B cell (primary cell): ENCODE results near the gene SLCO3A1. TPM values are rescaled to one million over a fixed set of nuclear protein-coding genes. Genes with fewer than 3 reads are reported as not detected.

Experiments
- ATAC-seq: fragments of 200-7000 bp; cut with Tn5 transposase; one replicate; pipeline ENCODE4 v1.10.0; 2021; ENCODE audit warnings: low read depth, mild to moderate bottlenecking, moderate number of reproducible peaks, moderate library complexity
- CTCF ChIA-PET: fragments of 350-600 bp; sonication (Branson Sonifier 250); formaldehyde crosslinking; loops from one replicate; lab custom pipeline; 2021; ENCODE audit warnings: antibody characterized with exemption, inconsistent platforms; lab: Charles Lee
- POLR2A ChIA-PET: fragments of 350-600 bp; sonication (Branson Sonifier 250); formaldehyde crosslinking; loops from one replicate; lab custom pipeline; 2021; ENCODE audit warnings: antibody characterized with exemption; lab: Charles Lee
- DNase-seq: peaks from one replicate; pipeline ENCODE4 v3.0.0; 2013
- H2AFZ ChIP-seq: 2 replicates; pipeline ENCODE4 v1.6.1; 2012; ENCODE audit warnings: mild to moderate bottlenecking, low read depth, low read length; ENCODE audit not compliant: insufficient read depth, poor library complexity, severe bottlenecking
- H3K27ac ChIP-seq, 2 donors: 1 replicate in 1 of 2; 2 replicates in 1 of 2; pipeline ENCODE4 v1.5.1; 2012 to 2013; ENCODE audit warnings: low read length in 2 of 2, mild to moderate bottlenecking in 2 of 2, moderate library complexity in 1 of 2
- H3K27me3 ChIP-seq, 4 experiments: fragments of 200-600 bp in 1 of 4; sonication (generic) in 1 of 4; replicated peaks in 1 of 4; 1 replicate in 2 of 4; 2 replicates in 2 of 4; pipeline versions ENCODE4 v1.6.1 to v1.7.0; 2013 to 2016; ENCODE audit warnings: low read length in 3 of 4, mild to moderate bottlenecking in 2 of 4, mixed read lengths in 1 of 4, moderate library complexity in 1 of 4; ENCODE audit not compliant: insufficient read depth in 4 of 4, control insufficient read depth in 3 of 4; ENCODE audit errors: control extremely low read depth in 1 of 4
- H3K36me3 ChIP-seq, 2 experiments: replicated peaks in 1 of 2; 1 replicate in 1 of 2; 2 replicates in 1 of 2; pipeline versions ENCODE4 v1.6.1 to v1.7.1; 2013; ENCODE audit warnings: low read length in 1 of 2; ENCODE audit not compliant: insufficient read depth in 2 of 2, control insufficient read depth in 1 of 2; ENCODE audit errors: control extremely low read depth in 1 of 2, extremely low read depth in 1 of 2
- H3K4me1 ChIP-seq, 2 donors: fragments of 200-600 bp in 1 of 2; sonication (generic) in 1 of 2; 1 replicate in 1 of 2; 2 replicates in 1 of 2; pipeline versions ENCODE4 v1.5.1 to v1.6.1; 2013 to 2017; ENCODE audit warnings: low read length in 2 of 2; ENCODE audit not compliant: control insufficient read depth in 2 of 2, insufficient read depth in 2 of 2
- H3K4me2 ChIP-seq: replicated peaks from 2 replicates; pipeline ENCODE3; 2012; ENCODE audit warnings: mild to moderate bottlenecking, low read depth, low read length; ENCODE audit not compliant: poor library complexity, severe bottlenecking
- H3K4me3 ChIP-seq, 5 experiments: fragments of 200-600 bp in 1 of 5; sonication (generic) in 1 of 5; 1 replicate in 3 of 5; 2 replicates in 2 of 5; pipeline versions ENCODE4 v1.5.1 to v1.7.0; 2011 to 2016; ENCODE audit warnings: low read length in 4 of 5, mild to moderate bottlenecking in 4 of 5, low read depth in 2 of 5, control low read depth in 1 of 5, moderate library complexity in 1 of 5; ENCODE audit not compliant: insufficient read depth in 1 of 5; ENCODE audit errors: control extremely low read depth in 1 of 5, extremely low read depth in 1 of 5
- H3K79me2 ChIP-seq: fragments of 200-600 bp; sonication (generic); one replicate; pipeline ENCODE4 v1.6.0; 2016; ENCODE audit warnings: low read length; ENCODE audit not compliant: control insufficient read depth, insufficient read depth
- H3K9ac ChIP-seq: fragments of 200-600 bp; sonication (generic); 2 replicates; pipeline ENCODE4 v1.6.1; 2017; ENCODE audit warnings: mild to moderate bottlenecking, low read length, moderate library complexity
- H3K9me3 ChIP-seq, 3 donors: one replicate each; pipeline versions ENCODE4 v1.6.1 to v1.7.1; 2013; ENCODE audit warnings: low read length in 2 of 3; ENCODE audit not compliant: control insufficient read depth in 2 of 3, insufficient read depth in 1 of 3; ENCODE audit errors: control extremely low read depth in 1 of 3
- H4K20me1 ChIP-seq: 2 replicates; pipeline ENCODE4 v1.6.0; 2012; ENCODE audit warnings: mild to moderate bottlenecking, low read length; ENCODE audit not compliant: insufficient read depth, control insufficient read depth, poor library complexity, severe bottlenecking
- H3K27ac Mint-ChIP-seq: one replicate; pipeline ENCODE4 v1.8.0; 2021; ENCODE audit warnings: mixed read lengths
- H3K27me3 Mint-ChIP-seq: one replicate; pipeline ENCODE4 v1.8.0; 2021; ENCODE audit warnings: mixed read lengths
- H3K4me1 Mint-ChIP-seq: one replicate; pipeline ENCODE4 v1.8.0; 2021; ENCODE audit warnings: mixed read lengths
- H3K4me3 Mint-ChIP-seq: one replicate; pipeline ENCODE4 v1.8.0; 2021; ENCODE audit warnings: mixed read lengths
- H3K9me3 Mint-ChIP-seq: one replicate; pipeline ENCODE4 v1.8.0; 2022; ENCODE audit warnings: mixed read lengths; ENCODE audit not compliant: insufficient read depth
- EZH2 ChIP-seq: IDR thresholded peaks from 2 replicates; pipeline ENCODE4 v1.6.1; 2012; ENCODE audit warnings: borderline replicate concordance, low read depth, mild to moderate bottlenecking, moderate library complexity, low read length; ENCODE audit not compliant: insufficient read depth, poor library complexity, severe bottlenecking
- WGBS: methylation state at CpG from one replicate; pipeline ENCODE4 v1.1.5; 2013; ENCODE audit warnings: missing lambda C conversion rate; ENCODE audit not compliant: insufficient coverage; 5-methylcytosine and 5-hydroxymethylcytosine counted together
- intact Hi-C: fragments of 100-400 bp; cut with micrococcal nuclease; formaldehyde crosslinking; loops from one replicate; pipeline ENCODE4 v1.10.0; 2022
- polyA plus RNA-seq: library from polyadenylated mRNA; depleted of rRNA; stranded (reverse); fragments of >200 nt; gene quantifications from 2 replicates; pipeline ENCODE4 v1.2.3, GENCODE V29; 2012
- total RNA-seq, 2 donors: library from RNA; stranded (reverse); fragments of 120-200 nt in 1 of 2; gene quantifications; 1 replicate in 1 of 2; 2 replicates in 1 of 2; pipeline versions ENCODE4 v1.2.3 to v1.2.4, GENCODE V29; 2013 to 2022
- TF ChIP-seq, protein P1 (sequence below): fragments of 200-600 bp; IDR thresholded peaks from one replicate; pipeline ENCODE4 v1.8.0; 2022; ENCODE audit warnings: antibody characterized with exemption, mild to moderate bottlenecking

The SLCO3A1 gene
- total and polyA plus RNA-seq, 2 donors (not counting 1 experiment from before 2014, with no cell fraction given): 0.99 to 2.3 TPM

DNA sequence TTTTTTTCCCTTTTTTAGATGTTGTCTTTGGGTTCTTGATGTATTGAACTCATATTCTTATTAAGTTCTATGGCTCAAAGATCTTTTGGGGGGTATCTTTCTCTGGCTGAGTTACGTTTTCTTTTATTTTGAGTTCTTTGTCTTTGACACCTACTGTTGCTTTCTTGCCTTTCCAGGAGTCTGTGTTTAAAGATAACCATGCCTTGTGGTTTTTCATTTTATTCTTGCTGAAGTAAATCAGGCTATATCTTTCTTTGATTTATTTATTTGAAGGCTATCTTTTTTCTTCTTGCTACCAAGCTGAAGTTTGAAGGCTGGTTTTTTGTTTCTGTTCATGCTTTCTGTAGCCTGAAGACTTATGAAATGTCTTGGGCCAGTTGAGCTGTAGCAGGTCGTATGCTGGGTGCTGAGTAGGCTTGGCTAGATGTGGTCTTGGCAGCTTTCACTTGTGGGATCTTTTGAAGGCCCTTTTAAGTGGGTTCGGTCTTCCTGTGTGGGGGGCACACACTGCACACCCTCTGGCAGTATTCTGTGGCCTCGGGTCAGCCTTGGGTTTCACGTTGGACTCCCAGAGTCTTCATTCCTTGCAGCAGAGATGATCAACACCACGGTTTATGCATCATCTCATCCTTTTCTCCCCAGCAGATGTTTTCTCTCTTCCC lies 17.5 kb downstream of the SLCO3A1 start:
- Mint-ChIP-seq H3K9me3 (peaks cover 6% of the 10 kb centered on the region), H3K27me3 (peaks cover 27% of the 10 kb centered on the region), H3K27ac (no peak overlapping the region), H3K4me1 (no peaks in the 10 kb centered on the region), H3K4me3 (no peak overlapping the region)
- H3K9ac ChIP-seq: no peak overlapping the region
- no peak overlapping the region for H3K4me3 ChIP-seq
- no peaks in the 10 kb centered on the region for H4K20me1 ChIP-seq
- CTCF ChIA-PET: no interaction called here
- POLR2A ChIA-PET: no interaction called here
- H3K27ac ChIP-seq: no peak overlapping the region
- H3K27me3 ChIP-seq: peaks cover 0 to 15% (median 2%) of the 10 kb centered on the region in 4 experiments
- ATAC-seq (no peak), DNase-seq (no peak)
- WGBS: 0% methylated on average over 4 of the region's 6 CpGs
- intact Hi-C loops: no loop called here
- TF ChIP-seq EZH2: no peak
- TF ChIP-seq, protein P1, sequence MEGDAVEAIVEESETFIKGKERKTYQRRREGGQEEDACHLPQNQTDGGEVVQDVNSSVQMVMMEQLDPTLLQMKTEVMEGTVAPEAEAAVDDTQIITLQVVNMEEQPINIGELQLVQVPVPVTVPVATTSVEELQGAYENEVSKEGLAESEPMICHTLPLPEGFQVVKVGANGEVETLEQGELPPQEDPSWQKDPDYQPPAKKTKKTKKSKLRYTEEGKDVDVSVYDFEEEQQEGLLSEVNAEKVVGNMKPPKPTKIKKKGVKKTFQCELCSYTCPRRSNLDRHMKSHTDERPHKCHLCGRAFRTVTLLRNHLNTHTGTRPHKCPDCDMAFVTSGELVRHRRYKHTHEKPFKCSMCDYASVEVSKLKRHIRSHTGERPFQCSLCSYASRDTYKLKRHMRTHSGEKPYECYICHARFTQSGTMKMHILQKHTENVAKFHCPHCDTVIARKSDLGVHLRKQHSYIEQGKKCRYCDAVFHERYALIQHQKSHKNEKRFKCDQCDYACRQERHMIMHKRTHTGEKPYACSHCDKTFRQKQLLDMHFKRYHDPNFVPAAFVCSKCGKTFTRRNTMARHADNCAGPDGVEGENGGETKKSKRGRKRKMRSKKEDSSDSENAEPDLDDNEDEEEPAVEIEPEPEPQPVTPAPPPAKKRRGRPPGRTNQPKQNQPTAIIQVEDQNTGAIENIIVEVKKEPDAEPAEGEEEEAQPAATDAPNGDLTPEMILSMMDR: no peak
- H3K4me1 ChIP-seq: no peaks in the 10 kb centered on the region
- no peaks in the 10 kb centered on the region for H3K36me3 ChIP-seq
- no peak overlapping the region for H3K4me2 ChIP-seq
- H3K79me2 ChIP-seq: no peaks in the 10 kb centered on the region
- peaks cover 0 to 3% (median 1%) of the 10 kb centered on the region in 3 donors for H3K9me3 ChIP-seq
- H2AFZ ChIP-seq: no peak overlapping the region

DNA sequence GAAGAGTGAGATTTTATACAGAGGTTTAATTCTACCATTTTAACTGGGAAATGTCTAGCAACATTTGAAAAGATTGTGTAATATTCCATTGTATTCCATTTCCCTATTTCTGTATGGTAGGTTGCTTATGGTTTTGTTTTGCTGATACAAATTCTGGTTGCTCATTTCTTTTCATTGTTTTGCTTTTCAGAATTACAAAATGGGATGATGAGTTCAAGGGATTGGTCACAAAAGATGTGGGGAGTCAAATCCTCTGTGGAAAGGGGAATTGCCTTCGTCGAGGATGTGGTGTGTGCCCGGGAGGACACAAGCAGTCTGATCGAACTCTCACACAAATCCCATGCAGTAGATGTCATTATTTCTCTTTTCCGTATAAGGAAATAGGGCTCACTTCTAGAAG lies 18.3 kb downstream of the SLCO3A1 start:
- H3K4me3 Mint-ChIP-seq: no peak overlapping the region

More for the DNA sequence above, 18.3 kb downstream of the SLCO3A1 start:
- H3K27me3 Mint-ChIP-seq: peaks cover 19% of the 10 kb centered on the region
- CTCF ChIA-PET: no interaction called here
- H3K4me1 Mint-ChIP-seq: no peaks in the 10 kb centered on the region
- no peak for DNase-seq
- Histone ChIP-seq H3K27me3 (peaks cover 0 to 12% (median 1%) of the 10 kb centered on the region in 4 experiments), H3K4me3 (no peak overlapping the region), H3K79me2 (no peaks in the 10 kb centered on the region), H3K4me1 (no peaks in the 10 kb centered on the region), H3K36me3 (no peaks in the 10 kb centered on the region), H3K27ac (no peak overlapping the region), H3K9me3 (peaks cover 0 to 3% (median 1%) of the 10 kb centered on the region in 3 donors), H4K20me1 (no peaks in the 10 kb centered on the region), H2AFZ (no peak overlapping the region), H3K9ac (no peak overlapping the region), H3K4me2 (no peak overlapping the region)
- no CpG with 5 or more reads among the region's 5 CpGs for WGBS
- POLR2A ChIA-PET: no interaction called here
- intact Hi-C loops: no loop called here
- ATAC-seq: no peak
- H3K9me3 Mint-ChIP-seq: peaks cover 6% of the 10 kb centered on the region
- H3K27ac Mint-ChIP-seq: no peak overlapping the region
- TF ChIP-seq EZH2: no peak
- TF ChIP-seq, protein P1: no peak
